KG1 (cell line): ENCODE results near the gene FRMD4B.

Experiments
- DNase-seq: peaks from one replicate; lab custom pipeline; 2025; lab: John Stamatoyannopoulos, UW

The FRMD4B gene

DNA sequence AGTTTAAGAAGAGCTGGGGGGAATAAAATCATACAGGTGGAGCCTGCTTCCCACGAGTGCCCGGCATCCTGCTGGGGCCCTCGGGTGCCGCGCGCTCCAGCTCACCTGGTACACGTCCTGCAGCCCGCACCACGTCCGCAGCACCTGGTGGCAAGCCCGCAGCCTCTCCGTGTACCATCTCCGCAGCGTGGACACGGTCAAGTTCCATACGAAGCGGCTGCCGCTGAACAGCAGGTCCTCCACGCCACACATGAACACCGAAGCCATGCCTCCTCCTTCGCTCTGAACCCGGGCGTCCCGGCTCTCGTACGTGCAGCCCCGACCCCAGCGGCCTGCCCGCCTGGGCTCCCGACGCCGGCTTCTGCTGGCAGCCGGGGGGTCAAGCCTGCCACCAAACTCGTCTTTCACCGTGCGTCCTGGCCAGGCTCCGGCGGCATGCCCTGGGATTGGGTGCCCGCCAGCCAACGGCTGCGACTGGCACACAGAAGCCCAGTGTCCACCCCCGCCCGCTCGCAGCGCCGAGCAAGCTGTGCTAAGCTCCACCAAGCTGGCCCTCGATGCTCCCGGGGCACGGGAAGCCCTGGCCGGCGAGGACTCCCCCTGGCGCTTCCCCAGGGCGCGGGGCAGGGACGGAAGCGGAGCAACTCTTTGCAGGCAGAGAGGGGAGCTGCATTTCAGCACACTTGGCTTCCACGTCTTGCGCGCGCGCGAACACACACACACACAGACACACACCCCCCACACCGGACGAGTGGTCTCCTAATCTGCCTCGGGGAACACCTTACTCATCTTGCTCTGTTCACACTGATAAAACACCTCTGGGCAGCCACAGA lies at the start of gene FRMD4B:
Gene FRMD4B, minus strand, starts transcription at position 366 of the 833 bp plus-strand sequence. Its CDS starts 99 bp downstream, at position 267.
- no peak for DNase-seq

DNA sequence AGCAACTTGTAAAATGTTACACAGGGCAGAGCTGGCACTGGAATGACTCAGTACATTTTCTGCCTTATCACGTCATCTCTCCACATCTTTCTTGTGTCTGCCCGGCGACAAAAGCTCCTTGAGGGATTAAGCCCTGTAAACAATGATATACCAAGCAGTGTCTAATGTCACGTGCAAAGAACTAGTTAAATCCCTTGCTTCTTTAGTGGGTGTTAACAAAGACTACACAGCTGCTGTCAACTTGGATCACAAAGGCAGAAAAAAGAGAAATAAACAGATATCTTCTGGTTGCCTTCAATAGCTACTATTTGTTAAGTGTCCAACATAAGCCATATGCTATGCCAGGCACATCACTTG lies 48.1 kb upstream of the FRMD4B start:
- DNase-seq: no peak

DNA sequence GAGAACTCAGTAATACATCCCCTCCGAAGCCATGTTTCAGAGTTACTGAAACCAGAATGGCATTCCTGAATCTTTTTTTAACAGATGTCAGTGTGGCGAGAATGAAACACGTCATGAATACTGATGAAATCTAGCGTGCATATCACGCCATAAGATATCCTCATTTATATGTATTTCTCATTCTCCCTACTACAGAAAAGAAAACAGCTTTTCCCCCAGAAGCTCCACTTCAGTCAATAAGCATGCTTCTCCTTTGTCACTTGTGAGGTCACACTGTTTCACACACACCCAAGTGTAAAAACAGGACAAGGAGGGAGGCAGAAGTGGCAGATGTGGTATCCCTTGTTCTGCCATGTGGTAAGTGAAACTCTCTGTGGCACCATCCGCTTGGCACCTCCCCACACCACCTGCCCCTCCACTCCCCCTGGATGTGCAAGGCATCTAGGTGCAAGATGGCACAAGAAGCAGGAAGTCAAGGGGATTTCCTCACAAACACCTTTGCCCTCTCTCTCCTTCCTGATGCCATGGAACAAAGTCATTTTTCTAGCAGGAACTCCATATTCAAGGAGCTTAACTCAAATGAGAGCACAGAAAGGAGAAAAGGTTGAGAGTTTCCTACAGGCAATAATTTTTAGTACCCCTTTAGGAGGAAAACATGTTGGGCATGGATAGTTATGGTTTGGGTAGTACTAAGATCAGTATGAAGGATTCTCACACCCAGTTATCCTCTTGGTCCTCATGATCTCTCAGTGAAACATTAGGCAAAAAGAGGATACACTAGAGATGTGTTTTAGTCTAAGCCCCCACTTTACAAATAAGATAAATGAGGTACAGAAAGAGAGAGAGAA lies 47.5 kb upstream of the FRMD4B start:
- DNase-seq: no peak

DNA sequence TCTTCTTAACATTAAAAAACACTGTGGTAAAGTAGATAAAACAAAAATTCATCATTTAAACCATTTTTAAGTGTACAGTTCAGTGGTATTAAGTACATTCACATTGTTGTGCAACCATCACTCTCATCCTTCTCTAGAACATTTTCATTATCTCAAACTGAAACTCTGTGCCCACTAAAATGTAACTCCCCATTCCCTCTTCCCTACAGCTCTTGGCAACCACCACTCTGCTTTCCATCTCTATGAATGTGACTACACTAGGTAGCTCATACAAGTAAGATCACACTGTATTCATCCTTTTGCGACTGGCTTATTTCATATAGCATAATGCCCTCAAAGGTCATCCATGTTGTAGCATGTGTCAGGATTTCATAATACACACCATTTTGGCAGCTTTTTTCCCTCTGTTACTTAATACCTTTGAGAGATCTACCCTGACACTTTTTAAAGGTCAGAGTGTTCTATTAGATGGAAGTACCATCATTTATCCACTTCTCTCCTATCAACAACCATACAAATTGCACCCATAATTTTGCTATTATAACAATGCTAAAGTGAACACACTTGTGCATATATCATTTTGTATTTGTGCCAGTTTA lies 42.9 kb upstream of the FRMD4B start:
- no peak for DNase-seq

DNA sequence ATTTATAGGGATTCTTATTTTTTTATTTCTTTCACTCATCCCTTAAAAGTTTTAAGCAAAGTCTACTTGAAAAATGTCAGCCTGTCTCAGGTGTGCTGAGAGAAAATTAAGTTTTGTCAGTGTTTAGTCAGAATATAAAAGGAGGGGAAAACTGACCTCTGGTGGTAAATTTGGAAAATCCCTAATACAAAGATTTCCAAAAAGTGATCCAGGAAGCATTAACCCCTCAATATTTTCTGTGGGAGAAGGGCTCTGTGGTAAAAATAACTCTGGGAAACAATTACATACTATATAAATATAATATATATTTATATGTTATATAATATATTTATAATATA lies 41.0 kb upstream of the FRMD4B start:
- no peak for DNase-seq

DNA sequence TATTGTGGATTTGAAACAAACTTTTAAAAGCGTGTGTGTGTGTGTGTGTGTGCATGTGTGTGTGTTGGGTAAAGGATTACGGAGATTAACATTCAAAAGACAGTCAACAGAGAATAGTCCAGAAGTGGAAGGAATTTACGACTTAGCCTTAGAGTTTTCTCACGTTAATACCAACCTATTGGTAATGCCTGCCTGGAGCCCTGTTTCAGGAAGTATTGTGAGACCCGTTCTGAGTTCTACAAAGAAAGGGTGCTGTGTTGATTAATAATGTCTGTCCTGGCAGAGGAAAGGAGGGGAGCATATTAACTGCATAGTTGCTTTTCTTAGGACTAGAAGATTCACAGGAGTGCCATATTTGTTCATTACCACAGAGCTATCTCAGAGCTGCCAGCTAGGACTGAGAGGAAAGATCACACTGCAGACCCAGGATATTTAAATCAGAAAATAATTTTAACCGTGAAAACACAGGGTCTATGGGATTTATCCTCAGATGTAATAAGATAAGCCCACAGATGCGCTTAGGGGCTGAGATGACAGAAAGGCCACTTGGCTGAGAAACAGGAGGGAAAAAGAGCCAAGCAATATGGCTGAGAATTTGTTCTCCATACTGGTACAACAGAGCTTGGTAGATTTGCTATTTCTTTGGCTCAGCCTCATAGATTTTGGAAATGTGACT lies 40.5 kb upstream of the FRMD4B start:
- DNase-seq: no peak

DNA sequence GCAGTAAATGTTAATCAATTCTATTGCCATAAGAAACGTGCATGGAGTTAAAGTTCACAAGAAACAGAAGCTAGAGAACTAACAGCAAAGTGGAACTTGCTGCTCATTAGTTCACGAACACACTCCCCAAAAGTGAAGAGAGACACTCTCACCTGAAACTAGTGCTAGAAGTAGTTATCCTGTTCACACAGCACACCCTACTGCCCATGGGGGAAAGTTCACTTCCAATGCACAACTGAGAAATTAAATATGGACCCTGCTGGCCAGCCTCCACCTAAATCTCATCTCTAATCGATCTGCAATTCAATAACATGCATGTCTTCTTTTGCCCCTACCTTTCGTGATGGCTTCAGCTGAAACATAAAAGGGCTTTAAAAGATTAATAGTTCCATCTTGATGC lies 39.4 kb upstream of the FRMD4B start:
- DNase-seq: peak; percentile 36

DNA sequence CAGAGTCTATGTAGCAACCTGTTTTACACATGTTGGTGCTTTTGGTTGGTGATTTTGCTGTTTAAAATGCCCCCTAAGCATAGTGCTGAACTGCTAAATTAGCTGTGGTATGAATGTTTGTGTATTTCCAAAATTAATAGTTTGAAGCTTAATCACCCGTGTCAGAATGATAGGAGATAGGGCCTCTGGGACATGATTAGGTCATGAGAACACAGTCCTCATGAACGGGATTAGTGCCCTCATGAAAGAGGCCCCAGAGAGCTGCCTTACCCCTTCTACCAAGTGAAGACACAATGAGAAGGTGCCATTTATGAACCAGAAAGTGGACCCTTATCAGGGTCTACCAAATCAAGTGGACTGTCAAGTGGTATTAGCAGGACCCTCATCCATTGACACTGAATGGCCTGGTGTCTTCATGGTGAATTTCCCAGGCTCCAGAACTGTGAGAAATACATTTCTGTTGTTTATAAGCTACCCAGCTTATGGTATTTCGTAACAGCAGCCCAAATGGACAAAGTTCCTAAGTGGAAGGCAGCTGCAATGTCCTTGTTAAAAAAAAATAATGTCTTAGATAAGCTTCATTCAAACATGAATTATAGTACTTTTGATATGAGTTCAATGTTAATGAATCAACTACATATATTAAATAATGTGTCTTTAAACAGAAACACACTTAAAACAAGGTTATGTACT lies 37.7 kb upstream of the FRMD4B start:
- no peak for DNase-seq

DNA sequence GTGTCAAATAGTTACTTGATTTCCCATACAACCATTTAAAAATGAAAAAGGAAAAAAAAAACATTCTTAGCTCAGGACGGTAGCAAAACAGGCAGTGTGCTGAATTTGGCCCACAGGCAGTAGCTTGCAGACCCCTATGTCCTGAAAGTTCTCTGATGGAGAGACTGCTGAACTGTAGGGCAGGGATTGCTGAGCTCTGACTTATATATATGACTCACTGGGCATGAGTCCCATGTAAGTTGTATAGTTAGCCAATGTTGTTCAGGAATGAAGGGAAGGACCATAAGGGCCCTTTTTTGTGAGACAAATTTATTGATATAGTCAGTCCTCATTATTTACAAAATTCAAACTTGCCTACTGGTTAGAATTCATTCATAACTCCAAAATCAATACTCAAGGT lies 36.9 kb upstream of the FRMD4B start:
- DNase-seq: no peak

DNA sequence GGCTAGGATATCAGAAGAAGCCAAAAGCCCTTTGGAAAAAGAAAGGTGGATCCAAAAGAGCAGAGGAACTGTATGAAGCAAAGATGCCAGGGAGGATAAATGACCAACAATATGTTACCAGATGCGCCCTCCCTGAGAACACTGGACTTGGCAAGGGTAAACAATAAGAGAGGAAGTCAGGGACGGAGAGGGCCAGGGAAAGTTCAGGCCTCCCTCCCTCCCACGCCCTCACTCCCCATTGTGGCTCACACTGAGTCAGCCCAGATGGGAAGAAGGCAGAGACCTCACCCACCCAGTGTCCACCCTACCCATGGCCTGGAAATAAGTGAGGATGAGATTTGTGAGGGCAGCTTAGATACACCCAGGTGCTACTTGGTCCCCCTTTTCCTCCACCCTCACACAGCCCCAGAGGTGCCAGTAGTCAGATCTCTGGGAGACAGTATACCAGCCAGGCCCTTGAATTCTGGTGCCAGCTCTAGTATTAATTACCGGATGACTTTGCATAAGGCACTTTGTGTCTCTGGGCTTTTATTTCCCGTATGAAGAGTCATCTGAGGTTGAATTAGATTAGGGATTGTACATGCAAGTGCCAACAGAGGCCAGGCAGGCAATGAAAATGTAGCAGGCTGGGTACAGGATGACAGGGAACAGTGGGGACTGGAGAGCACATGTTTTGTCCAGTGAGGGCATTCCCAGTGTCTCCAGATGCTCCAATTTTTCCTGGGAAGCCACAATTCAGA lies 35.1 kb upstream of the FRMD4B start:
- DNase-seq: no peak

DNA sequence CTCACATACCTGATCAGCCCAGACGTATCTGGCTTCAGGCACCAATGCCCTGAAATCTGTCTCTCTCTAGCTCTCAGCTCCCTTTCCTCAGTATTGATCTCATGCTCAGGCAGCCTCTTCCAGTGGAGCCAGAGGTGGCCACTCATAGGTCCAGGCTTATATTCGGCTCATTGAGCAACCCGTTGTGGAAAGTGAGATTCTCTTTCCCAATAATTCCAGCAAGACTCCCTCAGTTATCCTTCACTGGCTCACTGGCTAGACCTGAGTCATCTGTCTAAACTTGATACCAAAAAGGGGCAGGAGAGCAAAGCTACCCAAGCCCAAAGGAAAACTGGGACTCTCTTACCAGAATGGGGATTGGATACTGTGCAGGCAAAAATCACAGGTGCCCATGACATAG lies 33.4 kb upstream of the FRMD4B start:
- DNase-seq: no peak

DNA sequence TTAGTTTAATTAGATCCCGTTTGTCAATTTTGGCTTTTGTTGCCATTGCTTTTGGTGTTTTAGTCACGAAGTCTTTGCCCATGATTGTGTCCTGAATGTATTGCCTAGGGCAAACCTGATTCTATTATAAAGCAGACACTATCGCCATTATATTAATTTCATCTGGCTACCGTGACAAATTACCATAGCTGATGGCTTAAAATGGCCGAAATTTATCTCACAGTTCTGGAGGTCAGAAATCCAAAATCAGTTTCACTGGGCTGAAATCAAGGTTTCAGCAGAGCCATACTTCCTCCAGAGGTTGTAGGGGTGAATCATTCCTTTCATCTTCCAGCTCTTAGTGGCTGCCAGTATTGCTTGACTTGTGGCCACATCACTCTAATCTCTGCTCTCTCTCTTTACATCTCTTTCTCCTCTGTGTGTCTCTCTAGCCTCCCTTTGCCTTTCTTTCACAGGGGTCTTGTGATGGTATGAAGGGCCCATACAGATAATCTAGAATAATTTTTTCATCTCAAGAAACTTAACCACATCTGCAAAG lies 31.7 kb upstream of the FRMD4B start:
- DNase-seq: no peak

DNA sequence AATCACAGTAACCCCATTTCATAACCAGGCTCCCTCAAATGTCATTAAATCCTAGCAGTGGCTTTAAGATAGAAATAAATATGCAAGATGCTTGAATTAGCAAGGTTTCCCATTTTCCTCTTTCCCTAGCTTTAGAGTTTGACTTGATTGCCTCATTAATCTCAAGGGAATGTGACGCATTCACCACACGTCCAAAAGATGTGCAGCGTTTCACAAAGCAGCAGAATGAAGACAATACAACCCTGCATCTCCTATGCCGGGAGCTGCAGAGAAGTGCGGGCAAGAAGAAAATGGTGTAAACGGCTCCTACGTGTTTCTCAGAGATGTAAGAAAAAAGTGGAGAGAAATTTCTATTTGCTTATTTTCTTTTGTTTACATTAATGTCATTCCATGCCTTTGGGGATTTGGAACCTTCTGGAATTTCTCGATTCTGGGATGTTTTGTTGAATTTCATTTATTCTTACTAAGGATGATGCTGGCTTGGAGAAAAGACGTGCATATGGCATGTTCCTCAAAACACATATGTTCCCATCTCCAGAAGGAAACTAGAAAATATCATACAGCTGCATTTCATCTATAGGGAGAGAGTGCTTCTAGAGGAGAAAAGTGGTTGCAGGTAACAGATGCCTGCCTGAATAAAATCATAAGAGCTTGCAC lies 27.8 kb upstream of the FRMD4B start:
- DNase-seq: no peak

DNA sequence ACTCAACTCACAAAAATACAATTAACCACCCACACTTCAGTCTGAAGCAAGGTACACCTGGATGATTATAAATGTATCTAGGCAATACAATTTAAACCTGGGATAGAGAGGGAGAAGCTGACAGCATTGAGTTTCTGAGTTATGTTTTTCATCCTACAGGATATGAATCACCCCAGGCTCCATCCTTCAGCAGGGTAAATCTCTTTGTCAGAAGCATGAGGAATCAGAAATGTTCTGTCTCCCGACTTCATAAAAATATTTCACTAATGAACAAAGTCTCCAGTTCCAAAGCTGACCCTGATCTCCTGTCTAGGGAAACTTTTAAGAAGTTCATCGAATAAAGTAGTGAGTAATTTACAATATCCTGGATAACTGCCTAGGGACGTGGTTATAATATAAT lies 25.5 kb upstream of the FRMD4B start:
- DNase-seq: no peak

DNA sequence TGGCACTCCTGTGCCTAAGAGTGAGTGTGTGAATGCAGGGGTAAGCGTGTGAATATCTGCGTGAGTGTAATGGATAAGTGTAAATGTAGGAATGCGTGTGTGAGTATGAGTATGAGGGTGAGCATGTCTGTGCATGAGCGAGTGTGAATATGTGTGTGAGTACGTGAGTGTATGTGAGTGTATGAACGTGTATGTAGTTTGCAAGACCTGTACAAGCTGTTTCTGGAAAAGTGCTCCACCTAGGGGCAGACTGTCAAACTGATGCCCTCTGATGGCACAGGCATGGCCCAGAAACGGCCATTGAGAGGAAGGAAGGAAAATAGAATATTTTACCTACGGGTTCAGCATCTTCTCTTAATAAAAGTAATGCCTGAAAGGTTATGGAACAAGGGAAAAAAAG lies 24.4 kb upstream of the FRMD4B start:
- peak; percentile 49 for DNase-seq

DNA sequence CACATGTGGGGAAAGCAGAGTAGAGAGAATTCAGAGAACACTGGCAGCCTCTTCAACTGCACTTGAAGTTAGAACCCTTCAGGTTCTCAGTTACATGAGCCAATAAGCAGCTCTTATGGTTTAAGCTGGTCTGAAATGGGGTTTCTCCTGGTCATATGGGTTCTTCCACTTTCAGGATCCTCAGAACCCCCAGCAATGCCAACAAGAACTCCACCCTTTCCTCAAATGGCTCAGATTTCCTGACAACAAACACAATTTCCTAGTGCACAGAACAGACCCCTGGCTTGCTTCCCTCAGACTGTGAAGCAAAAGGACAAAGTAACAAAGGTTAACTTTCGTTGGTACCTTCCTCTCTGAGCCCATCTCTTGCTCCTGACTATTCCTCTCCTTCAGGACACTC lies 23.9 kb upstream of the FRMD4B start:
- no peak for DNase-seq

DNA sequence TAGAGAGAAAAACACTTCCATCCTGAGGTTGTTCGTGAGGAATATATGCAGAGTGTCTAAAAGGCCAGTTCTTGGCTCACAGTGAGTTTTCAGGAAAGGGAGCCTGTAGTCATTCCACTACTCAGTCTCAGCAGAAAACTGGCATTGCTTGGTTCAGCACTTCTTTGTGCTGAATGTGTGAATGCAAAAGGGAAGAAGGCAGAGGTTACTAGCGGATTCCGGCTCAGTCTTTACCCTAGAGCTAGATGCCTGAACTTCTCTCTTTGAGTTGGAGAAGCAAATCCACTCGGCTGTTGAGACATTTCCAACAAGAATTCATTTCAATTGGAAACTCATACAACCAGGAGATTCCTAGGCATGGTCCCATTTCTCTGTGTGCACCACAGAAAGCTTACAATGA lies 23.1 kb upstream of the FRMD4B start:
- DNase-seq: no peak

DNA sequence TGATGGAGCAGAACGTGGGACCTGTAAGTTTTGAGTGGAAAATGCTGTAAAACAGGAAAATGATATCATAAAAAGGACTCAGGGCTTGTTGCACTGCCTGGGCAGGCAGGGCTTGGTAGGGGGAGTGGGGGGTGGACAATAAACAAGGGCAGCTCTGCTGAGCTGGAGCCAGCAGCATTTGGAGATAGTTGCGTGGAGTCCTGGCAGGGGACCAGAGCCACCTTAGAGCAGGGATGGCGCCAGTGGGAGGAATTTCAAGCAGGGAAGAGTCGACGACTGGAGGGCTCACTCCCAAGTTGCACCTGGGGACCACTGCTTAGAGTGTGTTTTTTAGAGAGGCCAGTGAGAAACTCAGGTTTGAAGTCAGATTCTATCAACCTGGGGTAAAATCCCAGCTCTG lies 22.7 kb upstream of the FRMD4B start:
- no peak for DNase-seq

DNA sequence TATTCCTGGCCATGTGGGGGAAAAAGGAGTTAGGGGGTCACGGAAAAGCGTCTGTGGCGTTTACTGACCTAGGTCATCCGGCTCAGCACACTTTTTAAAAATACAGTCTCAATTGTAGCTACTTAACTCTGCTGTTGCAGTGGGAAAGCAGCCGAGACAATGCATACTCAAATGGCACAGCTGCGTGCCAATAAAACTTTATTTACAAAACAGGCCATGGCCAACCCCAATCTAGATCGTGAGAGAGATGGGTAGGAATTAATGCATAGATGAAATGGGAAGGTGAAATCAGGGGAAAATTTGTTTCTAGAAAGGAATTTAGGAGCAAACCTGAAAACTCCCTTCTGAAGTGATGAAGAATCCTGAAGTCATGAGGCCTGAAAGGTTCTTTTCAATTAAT lies 22.0 kb upstream of the FRMD4B start:
- no peak for DNase-seq

DNA sequence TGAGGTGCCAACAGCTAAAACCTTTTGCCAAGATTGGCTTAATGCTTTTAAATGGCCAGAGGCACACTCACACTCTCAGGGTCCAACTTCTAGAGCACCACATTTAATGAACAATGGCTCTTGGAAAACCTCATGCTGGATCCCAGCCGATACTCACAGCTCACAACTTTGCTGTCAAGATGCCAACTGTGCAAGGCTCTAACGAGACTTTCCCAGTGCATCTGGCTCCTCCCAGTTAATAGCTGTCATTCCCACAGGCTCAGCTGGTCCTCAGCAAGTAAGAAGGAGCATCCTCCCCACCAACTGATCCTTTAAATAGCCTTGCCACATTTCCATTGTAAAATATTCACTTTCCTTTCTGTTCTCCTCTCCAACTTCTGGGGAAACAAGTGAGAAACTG lies 20.3 kb upstream of the FRMD4B start:
- DNase-seq: no peak
